ENCODE measurements around the gene GABARAP.

The GABARAP gene

DNA sequence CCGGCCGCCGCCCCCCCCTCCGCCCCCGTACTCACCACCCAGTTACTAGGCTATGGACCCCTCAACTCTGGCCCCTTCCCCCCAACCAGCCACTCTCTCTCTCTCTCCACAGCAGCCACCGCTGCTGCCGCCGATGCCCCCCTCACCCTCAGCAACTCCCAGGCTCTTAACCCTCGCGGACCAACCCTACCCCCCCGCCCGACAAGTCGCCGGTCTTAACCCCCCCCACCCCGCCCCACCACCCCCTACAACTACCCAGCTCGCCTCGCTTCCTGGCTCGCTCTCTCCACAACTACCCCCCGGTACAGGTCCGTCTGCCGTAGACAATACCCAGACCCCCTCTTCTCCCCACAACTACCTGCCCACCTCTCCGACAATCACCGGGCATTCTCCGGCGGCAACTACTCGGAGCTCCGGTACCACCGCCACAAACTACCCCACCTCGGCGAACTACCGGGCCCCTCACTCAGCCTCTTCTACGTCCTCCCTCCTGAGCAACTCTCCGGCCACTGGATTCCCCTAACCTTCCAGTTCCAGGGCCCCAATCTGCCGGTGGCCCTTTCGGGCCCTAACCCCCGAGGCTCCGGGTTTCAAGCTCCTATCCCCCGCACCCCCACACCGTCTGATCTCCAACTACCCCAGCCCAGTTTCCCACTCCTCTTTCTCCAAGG lies 3.7 kb downstream of the GABARAP start:
- no peaks in the 10 kb centered on the region for H3K79me2 ChIP-seq (ENCODE audit: insufficient read depth, low read depth)

DNA sequence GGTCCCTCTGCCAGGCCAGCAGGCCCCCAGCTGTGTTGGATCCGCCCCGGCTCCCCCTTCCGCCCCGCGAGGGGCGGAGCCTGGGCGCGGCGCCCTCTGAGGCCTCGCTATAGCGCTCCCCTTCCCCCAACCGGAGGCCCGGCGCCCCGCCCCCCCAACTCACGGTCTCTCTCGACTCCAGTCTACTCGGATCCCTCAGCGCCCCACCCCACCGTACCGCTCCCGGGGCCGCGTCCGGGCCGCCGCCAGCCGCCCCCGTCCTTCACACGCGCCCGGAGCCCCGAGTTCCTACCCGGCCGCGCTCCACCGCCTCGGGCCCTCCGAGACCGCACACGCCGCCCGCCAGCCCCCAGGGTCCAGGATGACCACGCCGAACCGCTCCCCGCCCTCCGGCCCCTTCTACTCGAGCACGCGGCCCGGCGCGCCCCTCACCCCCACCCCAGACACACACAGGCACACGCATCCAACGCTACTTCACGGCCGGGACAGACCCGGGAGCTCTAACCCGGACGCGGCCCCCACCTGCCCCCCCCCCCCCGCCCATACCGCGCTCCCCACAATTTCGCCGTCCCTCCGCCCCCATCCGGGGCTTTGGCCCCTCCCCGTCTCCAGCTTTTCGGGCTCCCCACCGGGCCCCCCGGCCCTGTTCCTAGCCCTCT lies 4.4 kb downstream of the GABARAP start:
- H3K79me2 ChIP-seq (ENCODE audit: insufficient read depth, low read depth) = no peaks in the 10 kb centered on the region
- TF ChIP-seq, protein P1, sequence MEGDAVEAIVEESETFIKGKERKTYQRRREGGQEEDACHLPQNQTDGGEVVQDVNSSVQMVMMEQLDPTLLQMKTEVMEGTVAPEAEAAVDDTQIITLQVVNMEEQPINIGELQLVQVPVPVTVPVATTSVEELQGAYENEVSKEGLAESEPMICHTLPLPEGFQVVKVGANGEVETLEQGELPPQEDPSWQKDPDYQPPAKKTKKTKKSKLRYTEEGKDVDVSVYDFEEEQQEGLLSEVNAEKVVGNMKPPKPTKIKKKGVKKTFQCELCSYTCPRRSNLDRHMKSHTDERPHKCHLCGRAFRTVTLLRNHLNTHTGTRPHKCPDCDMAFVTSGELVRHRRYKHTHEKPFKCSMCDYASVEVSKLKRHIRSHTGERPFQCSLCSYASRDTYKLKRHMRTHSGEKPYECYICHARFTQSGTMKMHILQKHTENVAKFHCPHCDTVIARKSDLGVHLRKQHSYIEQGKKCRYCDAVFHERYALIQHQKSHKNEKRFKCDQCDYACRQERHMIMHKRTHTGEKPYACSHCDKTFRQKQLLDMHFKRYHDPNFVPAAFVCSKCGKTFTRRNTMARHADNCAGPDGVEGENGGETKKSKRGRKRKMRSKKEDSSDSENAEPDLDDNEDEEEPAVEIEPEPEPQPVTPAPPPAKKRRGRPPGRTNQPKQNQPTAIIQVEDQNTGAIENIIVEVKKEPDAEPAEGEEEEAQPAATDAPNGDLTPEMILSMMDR (conservative IDR thresholded peaks at IDR 0.05; ENCODE audit: low read depth, low read length) = no peak

More for the DNA sequence above, 3.7 kb downstream of the GABARAP start:
- Histone ChIP-seq H3K4me1 (ENCODE audit: low read depth, poor library complexity, severe bottlenecking) (no peaks in the 10 kb centered on the region), H3K4me3 (IDR thresholded peaks at IDR 0.05; ENCODE audit: insufficient read depth, low read depth, low read length) (no peak overlapping the region), H4K20me1 (ENCODE audit: insufficient read depth) (no peaks in the 10 kb centered on the region), H3K4me2 (no peak overlapping the region), H3K27ac (peak overlapping the region; percentile 40), H3K27me3 (ENCODE audit: insufficient read depth, low read depth) (no peaks in the 10 kb centered on the region), H3K36me3 (ENCODE audit: insufficient read depth) (no peaks in the 10 kb centered on the region), H2AFZ (ENCODE audit: low read depth) (no peak overlapping the region), H3K9ac (peak overlapping the region; percentile 59; the same call in 1 of the 2 replicates)
- TF ChIP-seq, protein P1 (conservative IDR thresholded peaks at IDR 0.05; ENCODE audit: low read depth, low read length) = no peak

DNA sequence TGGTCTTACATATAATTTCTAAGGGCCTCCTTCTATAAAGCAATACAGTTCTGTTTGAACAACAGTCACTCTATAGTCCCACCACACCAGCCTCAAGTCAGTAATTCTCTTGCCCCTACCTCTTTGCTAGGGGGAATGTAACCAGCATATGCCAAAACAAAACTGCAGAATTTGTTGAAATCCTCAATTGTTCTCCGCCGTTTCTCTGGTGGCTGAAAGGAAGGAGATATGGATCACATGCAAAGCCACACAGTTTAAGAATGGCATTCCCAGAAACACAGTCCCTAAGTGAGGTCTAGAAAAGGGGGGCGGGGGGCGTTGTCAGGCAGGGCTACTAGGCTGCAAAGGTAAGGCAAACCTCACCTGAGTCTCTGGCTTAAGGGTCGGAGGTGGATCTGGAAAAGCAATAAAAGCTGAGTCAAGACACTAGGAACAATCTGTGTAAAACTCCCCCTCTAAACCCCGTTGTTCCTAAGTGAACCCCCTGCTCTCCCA lies 4.9 kb downstream of the GABARAP start:
- no peak overlapping the region for H3K27ac ChIP-seq
- H4K20me1 ChIP-seq (ENCODE audit: insufficient read depth) = no peaks in the 10 kb centered on the region
- TF ChIP-seq, protein P1 (conservative IDR thresholded peaks at IDR 0.05; ENCODE audit: low read depth, low read length) = no peak
- no peaks in the 10 kb centered on the region for H3K27me3 ChIP-seq (ENCODE audit: insufficient read depth, low read depth)
- no peak overlapping the region for H2AFZ ChIP-seq (ENCODE audit: low read depth)
- H3K4me2 ChIP-seq = no peak overlapping the region
- H3K4me3 ChIP-seq (IDR thresholded peaks at IDR 0.05; ENCODE audit: insufficient read depth, low read depth, low read length) = no peak overlapping the region
- H3K4me1 ChIP-seq (ENCODE audit: low read depth, poor library complexity, severe bottlenecking) = no peaks in the 10 kb centered on the region
- no peak overlapping the region for H3K9ac ChIP-seq
- H3K79me2 ChIP-seq (ENCODE audit: insufficient read depth, low read depth) = no peaks in the 10 kb centered on the region
- no peaks in the 10 kb centered on the region for H3K36me3 ChIP-seq (ENCODE audit: insufficient read depth)

More for the DNA sequence above, 4.4 kb downstream of the GABARAP start:
- no peak overlapping the region for H2AFZ ChIP-seq (ENCODE audit: low read depth)
- no peak overlapping the region for H3K27ac ChIP-seq
- no peaks in the 10 kb centered on the region for H3K27me3 ChIP-seq (ENCODE audit: insufficient read depth, low read depth)
- H3K9ac ChIP-seq = peak overlapping the region; percentile 41; the same call in 1 of the 2 replicates
- no peaks in the 10 kb centered on the region for H4K20me1 ChIP-seq (ENCODE audit: insufficient read depth)
- no peaks in the 10 kb centered on the region for H3K36me3 ChIP-seq (ENCODE audit: insufficient read depth)
- no peak overlapping the region for H3K4me3 ChIP-seq (IDR thresholded peaks at IDR 0.05; ENCODE audit: insufficient read depth, low read depth, low read length)
- H3K4me2 ChIP-seq = no peak overlapping the region
- no peaks in the 10 kb centered on the region for H3K4me1 ChIP-seq (ENCODE audit: low read depth, poor library complexity, severe bottlenecking)

DNA sequence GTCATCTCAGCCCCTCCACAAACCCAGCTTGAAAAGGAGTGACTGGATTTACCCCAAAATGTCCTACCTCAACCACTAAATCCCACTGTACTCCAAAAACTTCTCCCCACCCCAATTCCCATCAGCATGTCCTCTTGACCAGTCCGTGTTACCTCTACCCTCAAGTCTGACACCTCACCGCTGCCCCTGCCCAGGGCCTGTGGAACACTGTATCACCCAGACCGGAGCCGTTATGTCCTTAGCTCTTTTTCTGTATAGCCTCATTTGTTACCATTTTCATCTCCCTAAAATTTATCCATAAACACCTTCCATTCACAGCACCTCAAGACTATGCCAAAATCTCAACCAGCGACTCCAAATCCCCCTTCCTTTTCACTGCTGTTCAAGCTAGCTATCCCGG lies 5.4 kb downstream of the GABARAP start:
- Histone ChIP-seq H2AFZ (ENCODE audit: low read depth) (no peak overlapping the region), H3K4me1 (ENCODE audit: low read depth, poor library complexity, severe bottlenecking) (no peaks in the 10 kb centered on the region), H3K79me2 (ENCODE audit: insufficient read depth, low read depth) (no peaks in the 10 kb centered on the region), H3K27me3 (ENCODE audit: insufficient read depth, low read depth) (no peaks in the 10 kb centered on the region), H3K36me3 (ENCODE audit: insufficient read depth) (no peaks in the 10 kb centered on the region), H3K4me3 (IDR thresholded peaks at IDR 0.05; ENCODE audit: insufficient read depth, low read depth, low read length) (no peak overlapping the region), H3K4me2 (no peak overlapping the region), H4K20me1 (ENCODE audit: insufficient read depth) (no peaks in the 10 kb centered on the region), H3K9ac (no peak overlapping the region), H3K27ac (no peak overlapping the region)
- TF ChIP-seq, protein P1 (conservative IDR thresholded peaks at IDR 0.05; ENCODE audit: low read depth, low read length) = no peak
